MG63 (cell line): ENCODE results near the gene PSMB2. TPM values are rescaled to one million over a fixed set of nuclear protein-coding genes. Genes with fewer than 3 reads are reported as not detected.

ENCODE experiments used
- DNase-seq: peaks from one replicate; pipeline ENCODE4 v3.0.0-alpha.2; 2020
- H3K27me3 ChIP-seq: fragments of 250-450 bp; sonication (Bioruptor Pico); 2 replicates; pipeline ENCODE4 v1.5.1; 2020; ENCODE audit warnings: mild to moderate bottlenecking, moderate library complexity
- H3K36me3 ChIP-seq: fragments of 250-450 bp; sonication (Bioruptor Pico); 2 replicates; pipeline ENCODE4 v1.5.1; 2020; ENCODE audit warnings: mild to moderate bottlenecking, moderate library complexity
- H3K4me3 ChIP-seq: fragments of 250-450 bp; sonication (Bioruptor Pico); 2 replicates; pipeline ENCODE4 v1.5.1; 2020; ENCODE audit warnings: mild to moderate bottlenecking, moderate library complexity
- H3K9me3 ChIP-seq: fragments of 250-450 bp; sonication (Bioruptor Pico); 2 replicates; pipeline ENCODE4 v1.5.1; 2020; ENCODE audit warnings: mild to moderate bottlenecking, moderate library complexity
- total RNA-seq: library from RNA; depleted of rRNA; stranded (reverse); fragments of >200 nt; shearing (Covaris generic); gene quantifications from 2 replicates; pipeline ENCODE4 v1.2.3, GENCODE V29; 2014; ENCODE audit warnings: low replicate concordance; rRNA removed

PSMB2 gene
- total RNA-seq, 1 experiment from 2014 or later: 114 TPM

GRCh38 chr1:35558374-35559316, 82.7 kb downstream of the PSMB2 start:
- Histone ChIP-seq H3K9me3 (no peaks in the 10 kb centered on the region), H3K27me3 (no peaks in the 10 kb centered on the region), H3K36me3 (peaks cover 36% of the 10 kb centered on the region), H3K4me3 (peak overlapping the region; percentile 99)
- DNase-seq: no peak

GRCh38 chr1:35557611-35558373, 83.5 kb downstream of the PSMB2 start, which contains the start of gene NCDN:
Gene NCDN (plus strand): TSS chr1:35557799. CDS start chr1:35558191, 392 bp downstream.
- Histone ChIP-seq H3K27me3 (no peaks in the 10 kb centered on the region), H3K36me3 (peaks cover 33% of the 10 kb centered on the region), H3K4me3 (peak within 1 kb of the TSS; percentile 99), H3K9me3 (no peaks in the 10 kb centered on the region)
- peak; percentile 99 for DNase-seq

- Histone ChIP-seq H3K36me3 (peaks cover 33% of the 10 kb centered on the region), H3K9me3 (no peaks in the 10 kb centered on the region), H3K4me3 (peak within 1 kb of the TSS; percentile 99), H3K27me3 (no peaks in the 10 kb centered on the region)
- peak; percentile 77 for DNase-seq
Measured at GRCh38 chr1:35557118-35557610, 84.2 kb downstream of the PSMB2 start, which contains the start of gene KIAA0319L. Gene KIAA0319L (minus strand): TSS chr1:35557403. CDS start chr1:35554491, 2,912 bp downstream.

- H3K9me3 ChIP-seq: no peaks in the 10 kb centered on the region
- no peaks in the 10 kb centered on the region for H3K27me3 ChIP-seq
- DNase-seq: no peak
- H3K4me3 ChIP-seq: peak overlapping the region; percentile 99
- H3K36me3 ChIP-seq: peaks cover 33% of the 10 kb centered on the region
Measured at GRCh38 chr1:35556484-35557117, 84.7 kb downstream of the PSMB2 start.

GRCh38 chr1:35555601-35556477, 85.5 kb downstream of the PSMB2 start:
- no peak for DNase-seq
- Histone ChIP-seq H3K36me3 (peaks cover 33% of the 10 kb centered on the region), H3K9me3 (no peaks in the 10 kb centered on the region), H3K27me3 (no peaks in the 10 kb centered on the region), H3K4me3 (peak overlapping the region; percentile 99)

- Histone ChIP-seq H3K4me3 (no peak overlapping the region), H3K36me3 (peaks cover 32% of the 10 kb centered on the region), H3K27me3 (no peaks in the 10 kb centered on the region), H3K9me3 (no peaks in the 10 kb centered on the region)
- DNase-seq: no peak
Measured at GRCh38 chr1:35555212-35555584, 86.1 kb downstream of the PSMB2 start.

GRCh38 chr1:35554266-35555211, 86.8 kb downstream of the PSMB2 start:
- no peak for DNase-seq
- no peak overlapping the region for H3K4me3 ChIP-seq

GRCh38 chr1:35553851-35554250, 87.5 kb downstream of the PSMB2 start:
- Histone ChIP-seq H3K27me3 (no peaks in the 10 kb centered on the region), H3K36me3 (peaks cover 38% of the 10 kb centered on the region), H3K4me3 (no peak overlapping the region), H3K9me3 (no peaks in the 10 kb centered on the region)
- DNase-seq: no peak

More at GRCh38 chr1:35554266-35555211, 86.8 kb downstream of the PSMB2 start:
- peaks cover 38% of the 10 kb centered on the region for H3K36me3 ChIP-seq
- H3K27me3 ChIP-seq: no peaks in the 10 kb centered on the region
- H3K9me3 ChIP-seq: no peaks in the 10 kb centered on the region

Other genes starting within 250 kb of the PSMB2 start
- gene KIAA0319L, start 84.1 kb downstream of the PSMB2 start, total RNA-seq: 27.8 and 60.7 TPM in 2 replicates
- gene NCDN, start 83.7 kb downstream of the PSMB2 start, total RNA-seq: 15.8 and 22.4 TPM in 2 replicates
- 0.26 TPM in 1 of 2 replicates, not detected in the other for gene TFAP2E, start 68.2 kb downstream of the PSMB2 start, total RNA-seq
- 9.0 and 12.1 TPM in 2 replicates for gene C1orf216, start 77.4 kb upstream of the PSMB2 start, total RNA-seq
- gene CLSPN, start 128.5 kb upstream of the PSMB2 start, total RNA-seq: 10.0 and 13.8 TPM in 2 replicates
- gene AGO4, start 166.5 kb upstream of the PSMB2 start, total RNA-seq: 1.2 and 2.5 TPM in 2 replicates
- 3.6 and 8.8 TPM in 2 replicates for gene AGO1, start 241.7 kb upstream of the PSMB2 start, total RNA-seq